SK-N-SH treated with all-trans-retinoic acid at 6 μM for 48 hours (cell line): Measurements from ENCODE around the gene CCDC178.

Experiments used
- ATAC-seq: fragments of 200-7000 bp; cut with Tn5 transposase; 3 replicates; pipeline ENCODE4 v1.9.1; 2020; ENCODE audit warnings: mild to moderate bottlenecking, moderate library complexity
- ARNTL ChIP-seq: fragments of 450-650 bp; formaldehyde crosslinking; IDR thresholded peaks from 2 replicates; pipeline ENCODE4 v1.5.0; 2020; ENCODE audit warnings: low read depth, mild to moderate bottlenecking, moderate library complexity, borderline replicate concordance
- BACH2 ChIP-seq: fragments of 250-450 bp; sonication (Bioruptor Pico); IDR thresholded peaks from 2 replicates; pipeline ENCODE4 v1.9.0; 2021; ENCODE audit warnings: mild to moderate bottlenecking, borderline replicate concordance
- CREB5 ChIP-seq: fragments of 250-450 bp; sonication (Bioruptor Pico); IDR thresholded peaks from 2 replicates; pipeline ENCODE4 v1.5.1; 2020; ENCODE audit warnings: low read depth, mild to moderate bottlenecking, moderate library complexity
- CSDC2 ChIP-seq: fragments of 250-450 bp; sonication (Bioruptor Pico); IDR thresholded peaks from 2 replicates; pipeline ENCODE4 v1.5.0; 2020; ENCODE audit warnings: mild to moderate bottlenecking, moderate library complexity
- CSRNP3 ChIP-seq: fragments of 250-450 bp; sonication (Bioruptor Pico); IDR thresholded peaks from 2 replicates; pipeline ENCODE4 v1.5.1; 2021; ENCODE audit warnings: mild to moderate bottlenecking, moderate library complexity
- ESRRG ChIP-seq: fragments of 250-450 bp; sonication (Bioruptor Pico); IDR thresholded peaks from 2 replicates; pipeline ENCODE4 v1.6.1; 2021; ENCODE audit warnings: mild to moderate bottlenecking
- GLIS3 ChIP-seq: fragments of 250-450 bp; sonication (Bioruptor Pico); IDR thresholded peaks from 2 replicates; pipeline ENCODE4 v1.5.0; 2020; ENCODE audit warnings: mild to moderate bottlenecking, moderate library complexity
- ISL1 ChIP-seq: fragments of 250-450 bp; sonication (Bioruptor Pico); IDR thresholded peaks from 2 replicates; pipeline ENCODE4 v2.1.2; 2022; ENCODE audit warnings: mild to moderate bottlenecking, moderate library complexity
- OSR1 ChIP-seq: fragments of 250-450 bp; sonication (Bioruptor Pico); IDR thresholded peaks from 2 replicates; pipeline ENCODE4 v1.8.0; 2022; ENCODE audit warnings: moderate library complexity, mild to moderate bottlenecking, inconsistent platforms
- PATZ1 ChIP-seq: fragments of 250-450 bp; sonication (Bioruptor Pico); IDR thresholded peaks from 2 replicates; pipeline ENCODE4 v1.8.0; 2020; ENCODE audit warnings: mild to moderate bottlenecking, moderate library complexity, borderline replicate concordance
- POU6F1 ChIP-seq: fragments of 250-450 bp; sonication (Bioruptor Pico); IDR thresholded peaks from 2 replicates; pipeline ENCODE4 v1.8.0; 2021; ENCODE audit warnings: low read depth, mild to moderate bottlenecking, moderate library complexity, borderline replicate concordance
- PPARA ChIP-seq: fragments of 250-450 bp; sonication (Bioruptor Pico); IDR thresholded peaks from 2 replicates; pipeline ENCODE4 v1.5.0; 2020; ENCODE audit warnings: mild to moderate bottlenecking, borderline replicate concordance
- RARB ChIP-seq: fragments of 250-450 bp; sonication (Bioruptor Pico); IDR thresholded peaks from 2 replicates; pipeline ENCODE4 v1.8.0; 2021; ENCODE audit warnings: mild to moderate bottlenecking, moderate library complexity
- SNAI2 ChIP-seq: fragments of 250-450 bp; sonication (Bioruptor Pico); IDR thresholded peaks from 2 replicates; pipeline ENCODE4 v1.5.0; 2020; ENCODE audit warnings: mild to moderate bottlenecking, moderate library complexity
- TOX ChIP-seq: fragments of 250-450 bp; sonication (Bioruptor Pico); IDR thresholded peaks from 2 replicates; pipeline ENCODE4 v1.8.0; 2021; ENCODE audit warnings: mild to moderate bottlenecking, moderate library complexity, borderline replicate concordance
- TSHZ2 ChIP-seq: fragments of 250-450 bp; sonication (Bioruptor Pico); IDR thresholded peaks from 2 replicates; pipeline ENCODE4 v1.5.0; 2020; ENCODE audit warnings: mild to moderate bottlenecking, moderate library complexity
- ZC3H10 ChIP-seq: fragments of 250-450 bp; sonication (Bioruptor Pico); IDR thresholded peaks from 2 replicates; pipeline ENCODE4 v1.5.1; 2021; ENCODE audit warnings: mild to moderate bottlenecking, moderate library complexity
- ZFP3 ChIP-seq: fragments of 250-450 bp; sonication (Bioruptor Pico); IDR thresholded peaks from 2 replicates; pipeline ENCODE4 v1.5.0; 2020; ENCODE audit warnings: mild to moderate bottlenecking, moderate library complexity
- ZFP30 ChIP-seq: fragments of 450-650 bp; formaldehyde crosslinking; IDR thresholded peaks from 2 replicates; pipeline ENCODE4 v1.5.0; 2022; ENCODE audit warnings: mild to moderate bottlenecking, moderate library complexity
- ZNF565 ChIP-seq: fragments of 450-650 bp; formaldehyde crosslinking; conservative IDR thresholded peaks from 2 replicates; pipeline ENCODE4 v1.5.0; 2020; ENCODE audit warnings: low read depth, mild to moderate bottlenecking, moderate library complexity
- ZNF70 ChIP-seq: fragments of 450-650 bp; formaldehyde crosslinking; IDR thresholded peaks from 2 replicates; pipeline ENCODE4 v1.5.0; 2020; ENCODE audit warnings: mild to moderate bottlenecking, moderate library complexity

Gene CCDC178

GRCh38 chr18:33076601-33077000, 363.9 kb downstream of the CCDC178 start:
- TF ChIP-seq SNAI2 (no peak), ESRRG (CRISPR knock-in tag) (no peak), GLIS3 (CRISPR knock-in tag) (no peak), ZFP30 (CRISPR knock-in tag) (no peak), ISL1 (CRISPR knock-in tag) (no peak), BACH2 (CRISPR knock-in tag) (no peak), PPARA (CRISPR knock-in tag) (no peak), RARB (CRISPR knock-in tag) (no peak), TOX (CRISPR knock-in tag) (no peak), TSHZ2 (CRISPR knock-in tag) (no peak), CREB5 (CRISPR knock-in tag) (no peak), CSDC2 (CRISPR knock-in tag) (no peak), PATZ1 (CRISPR knock-in tag) (no peak), ZNF565 (no peak), CSRNP3 (no peak), ARNTL (no peak), POU6F1 (CRISPR knock-in tag) (no peak), OSR1 (CRISPR knock-in tag) (no peak), ZFP3 (CRISPR knock-in tag) (no peak)
- no peak for ATAC-seq

GRCh38 chr18:33074125-33074524, 366.4 kb downstream of the CCDC178 start:
- TF ChIP-seq BACH2 (CRISPR knock-in tag) (no peak), OSR1 (CRISPR knock-in tag) (no peak), CREB5 (CRISPR knock-in tag) (no peak), ESRRG (CRISPR knock-in tag) (no peak), TSHZ2 (CRISPR knock-in tag) (no peak), ZNF565 (no peak), POU6F1 (CRISPR knock-in tag) (no peak), SNAI2 (no peak), RARB (CRISPR knock-in tag) (no peak), ISL1 (CRISPR knock-in tag) (no peak), ARNTL (no peak), ZNF70 (CRISPR knock-in tag) (no peak), CSRNP3 (no peak), ZC3H10 (CRISPR knock-in tag) (no peak), PPARA (CRISPR knock-in tag) (no peak)
- TF ChIP-seq, all 23 proteins: peak for 0
- ATAC-seq: no peak
